NCI-H187 treated with DMSO at 0.1 percent for 48 hours (cell line): ENCODE data around the gene TSNAXIP1.
"Not testable (repeated sequence)": the region's sequence is repeated elsewhere in the genome, so short reads cannot be mapped to it uniquely, and the experiment has no call there.

Experiments
- DNase-seq: peaks from one replicate; lab custom pipeline; 2025; lab: John Stamatoyannopoulos, UW

The TSNAXIP1 gene

GRCh38 chr16:67858500-67858899, 51.8 kb downstream of the TSNAXIP1 start:
- DNase-seq, result no peak

GRCh38 chr16:67860589-67861398, 54.1 kb downstream of the TSNAXIP1 start:
- DNase-seq, result no peak

DNA sequence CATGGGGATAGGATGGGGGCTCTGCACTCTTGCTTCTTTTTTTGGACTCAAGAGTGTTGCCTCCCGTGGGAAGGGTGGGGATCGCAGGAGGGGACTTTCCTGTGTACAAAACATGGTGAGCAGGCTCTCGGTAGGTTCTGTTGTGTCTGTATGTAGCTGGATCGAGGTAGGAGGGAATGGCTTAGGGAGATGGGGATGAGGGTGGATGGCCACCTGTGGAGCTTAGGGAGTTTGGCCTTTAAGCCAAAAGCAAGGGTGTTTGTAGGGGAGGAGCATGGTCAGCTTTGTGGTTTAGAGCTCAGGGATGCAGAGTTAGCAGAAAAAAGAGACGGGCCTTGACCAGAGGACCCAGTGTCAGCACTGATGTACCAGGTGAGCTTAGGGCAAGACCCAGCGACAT, 55.2 kb downstream of the TSNAXIP1 start:
- DNase-seq, result no peak

- no peak for DNase-seq
These were observed 56.2 kb downstream of the TSNAXIP1 start for GRCh38 chr16:67862623-67863583.

- DNase-seq, result not testable (repeated sequence)
These were observed 57.4 kb downstream of the TSNAXIP1 start for GRCh38 chr16:67864044-67864443.

DNA sequence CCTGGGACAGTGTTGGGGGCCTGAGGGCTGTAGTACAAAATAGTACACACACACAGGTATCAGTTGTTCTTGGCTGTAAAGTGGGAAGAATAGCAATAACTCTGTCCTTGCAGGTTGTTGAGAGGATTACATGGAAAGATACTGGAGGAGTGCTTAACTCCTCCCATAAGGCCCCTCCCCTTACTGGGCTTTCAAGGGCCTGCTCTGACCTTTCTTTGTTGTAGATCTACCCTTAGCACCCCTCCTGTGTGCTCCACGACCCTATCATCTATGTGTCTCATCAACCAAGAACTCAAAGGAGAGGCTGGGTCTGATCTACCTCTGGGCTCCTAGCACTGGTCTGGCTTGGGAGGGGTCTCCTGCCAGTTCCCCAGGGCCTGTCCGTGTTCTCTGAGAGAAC, 57.9 kb downstream of the TSNAXIP1 start:
- no peak for DNase-seq

GRCh38 chr16:67865318-67865717, 58.6 kb downstream of the TSNAXIP1 start:
- DNase-seq, result no peak

GRCh38 chr16:67868290-67868689, 61.6 kb downstream of the TSNAXIP1 start:
- DNase-seq, result no peak

DNA sequence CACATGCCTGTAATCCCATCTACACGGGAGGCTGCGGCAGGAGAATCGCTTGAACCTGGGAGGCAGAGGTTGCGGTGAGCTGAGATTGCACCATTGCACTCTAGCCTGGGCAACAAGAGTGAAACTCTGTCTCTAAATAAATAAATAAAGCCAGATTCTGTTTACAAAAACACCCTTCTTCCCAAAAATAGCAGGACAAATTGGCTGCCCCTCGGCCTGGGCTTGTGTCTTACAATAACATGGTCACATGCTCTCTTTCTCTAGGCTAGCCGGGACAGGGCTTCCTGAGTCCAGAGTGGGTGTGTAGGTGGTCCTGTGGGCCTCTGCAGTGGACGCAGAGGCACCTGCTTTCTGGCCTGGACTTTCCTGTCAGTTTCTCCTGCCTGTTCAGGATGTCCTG, 63.0 kb downstream of the TSNAXIP1 start:
- no peak for DNase-seq

- no peak for DNase-seq
These were observed 64.6 kb downstream of the TSNAXIP1 start for GRCh38 chr16:67871256-67871655.

GRCh38 chr16:67872131-67872630, 65.5 kb downstream of the TSNAXIP1 start:
- DNase-seq, result no peak

DNA sequence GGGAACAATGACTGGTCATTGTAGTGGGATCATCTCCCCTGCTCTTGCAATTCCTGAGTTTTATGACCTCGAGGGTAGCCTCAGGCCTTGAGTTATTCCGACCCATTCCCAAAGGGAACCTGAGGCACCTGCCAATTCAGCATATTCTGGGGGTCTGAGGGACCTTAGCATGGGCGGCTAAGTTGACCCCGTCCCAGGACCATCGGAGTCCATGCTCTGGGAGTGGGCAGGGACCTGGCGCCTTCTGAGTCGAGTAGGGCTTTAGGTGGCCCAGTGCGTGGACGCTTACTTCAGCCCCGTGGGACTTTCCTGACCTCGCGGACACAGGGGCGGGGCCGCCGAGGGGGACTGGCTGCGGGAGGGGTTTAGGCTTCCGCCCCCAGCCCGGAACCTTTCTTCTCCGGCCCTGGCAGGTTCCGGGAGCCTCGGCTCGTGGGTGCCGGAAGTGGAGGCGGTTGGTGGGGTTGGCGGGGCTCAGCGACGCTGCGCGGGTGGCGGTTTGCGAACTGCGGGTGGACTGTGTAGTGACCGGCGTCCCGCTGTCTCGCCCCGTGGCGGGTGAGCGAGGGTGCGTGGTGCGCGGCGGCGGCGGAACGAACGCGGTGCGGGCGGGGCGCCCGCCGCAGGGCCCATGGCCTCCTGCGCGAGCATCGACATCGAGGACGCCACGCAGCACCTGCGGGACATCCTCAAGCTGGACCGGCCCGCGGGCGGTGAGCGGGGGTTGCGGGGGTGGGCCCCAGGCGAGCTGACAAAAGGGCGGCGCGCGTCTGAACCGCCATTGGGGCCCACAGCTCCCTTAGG, 66.1 kb downstream of the TSNAXIP1 start, which contains the start of gene EDC4:
TSS of gene EDC4 (plus strand) at position 422 of the 804 bp plus-strand sequence. CDS start at position 632, 210 bp downstream.
- DNase-seq, result no peak

DNA sequence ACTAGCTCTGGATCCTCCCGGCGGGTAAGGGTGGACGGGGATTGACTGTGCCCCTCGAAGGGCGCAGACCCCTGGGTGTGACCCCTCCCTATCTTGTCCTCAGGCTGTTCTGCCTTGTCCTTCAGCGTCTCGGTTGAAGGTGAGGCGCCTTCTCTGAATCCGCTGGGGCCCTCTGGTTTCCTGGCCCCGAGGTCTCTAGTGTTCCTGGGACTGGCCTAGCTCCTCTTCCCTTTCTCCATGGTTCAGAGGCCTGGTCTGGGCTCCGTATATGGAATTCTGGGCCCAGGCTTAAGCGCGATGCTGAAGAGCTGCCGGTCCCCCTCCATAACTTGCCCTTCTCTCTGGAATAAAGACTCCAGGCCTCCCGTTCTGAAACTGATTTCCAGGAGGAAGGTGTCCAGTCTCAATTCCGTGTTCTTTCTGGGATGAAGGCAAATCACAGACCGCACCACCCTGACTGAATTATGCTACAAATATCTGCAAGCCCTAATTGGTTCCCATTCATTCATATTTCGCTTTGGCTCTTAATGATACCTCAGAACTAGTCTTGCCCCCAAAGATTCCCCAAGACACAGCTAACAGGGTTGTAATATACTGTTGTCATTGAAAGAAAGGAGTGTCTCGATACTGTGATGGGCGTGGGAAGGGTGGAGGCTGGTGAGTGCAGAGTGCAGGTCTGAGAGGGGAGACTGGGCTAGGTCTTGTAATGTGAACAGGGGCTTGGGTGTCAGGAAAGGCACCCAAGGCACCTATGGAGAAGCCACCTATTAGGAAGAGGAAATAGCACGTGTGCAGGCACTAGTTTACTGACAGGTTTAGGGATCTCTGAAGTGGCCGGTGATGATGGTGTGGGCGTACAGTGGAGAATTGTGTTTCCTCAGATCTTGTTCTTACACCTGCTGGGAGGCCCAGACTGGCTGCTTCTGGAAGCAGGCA, 67.0 kb downstream of the TSNAXIP1 start:
- DNase-seq, result no peak

- DNase-seq, result no peak
These were observed 67.7 kb downstream of the TSNAXIP1 start for GRCh38 chr16:67874372-67874771.

DNA sequence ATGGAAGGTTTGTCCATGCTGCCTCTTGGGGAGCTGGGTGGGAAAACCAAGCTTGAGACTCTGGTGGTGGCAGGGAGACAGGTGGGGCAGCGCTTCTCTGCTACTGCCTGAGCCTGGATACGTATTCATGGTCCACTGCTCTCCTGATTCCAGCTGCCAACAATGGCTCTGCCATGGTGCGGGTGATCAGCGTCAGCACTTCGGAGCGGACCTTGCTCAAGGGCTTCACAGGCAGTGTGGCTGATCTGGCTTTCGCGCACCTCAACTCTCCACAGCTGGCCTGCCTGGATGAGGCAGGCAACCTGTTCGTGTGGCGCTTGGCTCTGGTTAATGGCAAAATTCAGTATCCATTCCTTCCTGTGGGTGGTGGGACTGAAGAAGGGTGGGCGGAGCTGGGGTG, 70.4 kb downstream of the TSNAXIP1 start:
- DNase-seq, result no peak
